HCT116 (cell line): ENCODE results near the gene TIE1. TPM values are rescaled to one million over a fixed set of nuclear protein-coding genes. Genes with fewer than 3 reads are reported as not detected.

Source experiments
- ATAC-seq: fragments of 200-7000 bp; cut with Tn5 transposase; 2 replicates; pipeline ENCODE4 v1.9.1; 2020; ENCODE audit warnings: mild to moderate bottlenecking, moderate library complexity
- BruUV-seq: library from RNA; stranded (reverse); fragments of 400-500 nt; replicated peaks from 2 replicates; lab custom pipeline; 2021; lab: Mats Ljungman, UMichigan
- CTCF ChIA-PET: fragments of 300-600 bp; sonication (Branson Sonifier 250); formaldehyde crosslinking; loops from one replicate; lab custom pipeline; 2021; ENCODE audit warnings: antibody characterized with exemption; lab: Charles Lee
- POLR2A ChIA-PET: fragments of 300-600, 350-600 bp; sonication (Branson Sonifier 250); formaldehyde crosslinking; loops from one replicate; lab custom pipeline; 2021; ENCODE audit warnings: antibody characterized with exemption; lab: Charles Lee
- RAD21 ChIA-PET, 2 experiments: fragments of 300-600 bp; sonication (Branson Sonifier 250); formaldehyde crosslinking; loops; one replicate each; lab custom pipeline; 2023; ENCODE audit warnings: low total read pairs in 2 of 2; ENCODE audit not compliant: uncharacterized antibody in 2 of 2, unreplicated experiment in 2 of 2, low non-redundant PET in 1 of 2; lab: Charles Lee
- DNase-seq: peaks from one replicate; pipeline ENCODE4 v3.0.0-alpha.2; 2010; ENCODE audit warnings: low read depth, low spot score
- H2AFZ ChIP-seq: fragments of 200-600 bp; shearing (Covaris generic), sonication (generic); 2 replicates; pipeline ENCODE4 v1.6.1; 2017; ENCODE audit warnings: low read depth, mixed run types, mixed read lengths, antibody characterized with exemption, low read length; ENCODE audit not compliant: poor library complexity, severe bottlenecking
- H3K27ac ChIP-seq: 2 replicates; pipeline ENCODE4 v1.5.1; 2012; ENCODE audit warnings: low read depth, low read length
- H3K27me3 ChIP-seq: fragments of 200-600 bp; sonication (generic); 2 replicates; pipeline ENCODE4 v1.6.1; 2016; ENCODE audit warnings: mixed run types, low read length, mixed read lengths; ENCODE audit not compliant: insufficient read depth
- H3K36me3 ChIP-seq, 2 experiments: fragments of 200-500 bp in 1 of 2; fragments of 200-600 bp in 1 of 2; sonication (Bioruptor generic) in 1 of 2; sonication (generic) in 1 of 2; 2 replicates each; pipeline versions ENCODE4 v1.5.1 to v1.6.1; 2014 to 2016; ENCODE audit warnings: low read length in 2 of 2, inconsistent platforms in 1 of 2, mixed read lengths in 1 of 2, mixed run types in 1 of 2; ENCODE audit not compliant: insufficient read depth in 2 of 2, control insufficient read depth in 1 of 2
- H3K4me1 ChIP-seq, 2 experiments: fragments of 200-600 bp in 1 of 2; sonication (generic) in 1 of 2; 2 replicates each; pipeline versions ENCODE4 v1.5.1 to v1.6.1; 2012 to 2017; ENCODE audit warnings: low read length in 2 of 2, inconsistent platforms in 1 of 2, mild to moderate bottlenecking in 1 of 2, mixed read lengths in 1 of 2, mixed run types in 1 of 2, moderate library complexity in 1 of 2; ENCODE audit not compliant: insufficient read depth in 2 of 2, control insufficient read depth in 1 of 2
- H3K4me2 ChIP-seq: fragments of 200-600 bp; sonication (generic); 2 replicates; pipeline ENCODE4 v1.6.1; 2017; ENCODE audit warnings: mixed run types, low read length, mixed read lengths
- H3K4me3 ChIP-seq, 2 experiments: fragments of 200-600 bp in 1 of 2; sonication (generic) in 1 of 2; replicated peaks in 1 of 2; 2 replicates each; pipeline ENCODE4 v1.5.1; 2011 to 2016; ENCODE audit warnings: low read length in 2 of 2, control low read depth in 1 of 2, low read depth in 1 of 2, mild to moderate bottlenecking in 1 of 2, mixed read lengths in 1 of 2, mixed run types in 1 of 2
- H3K79me2 ChIP-seq: fragments of 200-600 bp; sonication (generic); 2 replicates; pipeline ENCODE4 v1.6.1; 2017; ENCODE audit warnings: mild to moderate bottlenecking, mixed run types, low read length, moderate library complexity, mixed read lengths; ENCODE audit not compliant: insufficient read depth
- H3K9ac ChIP-seq: fragments of 200-600 bp; sonication (generic); 2 replicates; pipeline ENCODE4 v1.6.1; 2016; ENCODE audit warnings: low read length, mixed read lengths
- H3K9me2 ChIP-seq: fragments of 200-600 bp; sonication (generic), shearing (Covaris generic); 2 replicates; pipeline ENCODE4 v1.6.1; 2017; ENCODE audit warnings: mixed run types, mild to moderate bottlenecking, moderate library complexity; ENCODE audit not compliant: insufficient read depth
- H3K9me3 ChIP-seq, 2 experiments: fragments of 200-500 bp in 1 of 2; fragments of 200-600 bp in 1 of 2; sonication (Bioruptor generic) in 1 of 2; sonication (generic) in 1 of 2; 2 replicates each; pipeline ENCODE4 v1.6.1; 2014 to 2017; ENCODE audit warnings: low read length in 2 of 2, mixed read lengths in 2 of 2, inconsistent platforms in 1 of 2, low read depth in 1 of 2, mild to moderate bottlenecking in 1 of 2, mixed run types in 1 of 2, moderate library complexity in 1 of 2; ENCODE audit not compliant: control insufficient read depth in 1 of 2, insufficient read depth in 1 of 2
- H4K20me1 ChIP-seq: fragments of 200-600 bp; sonication (generic), shearing (Covaris generic); 2 replicates; pipeline ENCODE4 v1.6.1; 2017; ENCODE audit warnings: mixed run types, mild to moderate bottlenecking, moderate library complexity; ENCODE audit not compliant: insufficient read depth
- ATF3 ChIP-seq: IDR thresholded peaks from 2 replicates; pipeline ENCODE4 v1.6.1; 2012
- CBX3 ChIP-seq: IDR thresholded peaks from 2 replicates; pipeline ENCODE4 v1.6.1; 2012; ENCODE audit warnings: low read depth
- EGR1 ChIP-seq: IDR thresholded peaks from 2 replicates; pipeline ENCODE4 v1.6.1; 2012; ENCODE audit warnings: low read depth
- EZH2 ChIP-seq: fragments of 200-600 bp; sonication (generic); IDR thresholded peaks from 2 replicates; pipeline ENCODE4 v1.6.1; 2017; ENCODE audit warnings: antibody characterized with exemption, mixed run types
- FOSL1 ChIP-seq: IDR thresholded peaks from 2 replicates; pipeline ENCODE4 v1.6.1; 2012; ENCODE audit warnings: low read depth
- JUND ChIP-seq: IDR thresholded peaks from 2 replicates; pipeline ENCODE4 v1.6.1; 2012
- SIN3A ChIP-seq: IDR thresholded peaks from 2 replicates; pipeline ENCODE4 v1.6.1; 2012; ENCODE audit warnings: low read depth
- SP1 ChIP-seq: IDR thresholded peaks from 2 replicates; pipeline ENCODE4 v1.6.1; 2012; ENCODE audit warnings: low read depth
- SRF ChIP-seq: IDR thresholded peaks from 2 replicates; pipeline ENCODE4 v1.6.1; 2012; ENCODE audit warnings: low read depth
- TCF7L2 ChIP-seq: IDR thresholded peaks from 2 replicates; pipeline ENCODE4 v1.7.0; 2011; ENCODE audit warnings: borderline replicate concordance, inconsistent platforms; ENCODE audit not compliant: insufficient read depth, insufficient read length; ENCODE audit errors: extremely low read depth
- YY1 ChIP-seq: IDR thresholded peaks from 2 replicates; pipeline ENCODE4 v1.6.1; 2011; ENCODE audit warnings: low read length, low read depth, moderate library complexity, mild to moderate bottlenecking; ENCODE audit not compliant: insufficient replicate concordance; ENCODE audit errors: extremely low read depth
- intact Hi-C: fragments of 100-400 bp; cut with micrococcal nuclease; formaldehyde crosslinking; loops from 2 replicates; pipeline ENCODE4 v1.10.0; 2022
- total RNA-seq: library from RNA; stranded (reverse); gene quantifications from one replicate; pipeline ENCODE4 v1.2.1, GENCODE V29; 2021; ENCODE audit not compliant: unreplicated experiment

TIE1 gene
- total RNA-seq, 1 experiment from 2014 or later: not detected

GRCh38 chr1:43275826-43276620 is 24.8 kb upstream of the TIE1 start:
- no peaks in the 10 kb centered on the region for H3K36me3 ChIP-seq
- no peak for DNase-seq
- no peak overlapping the region for H3K4me2 ChIP-seq
- intact Hi-C loops: no loop called here
- H3K9ac ChIP-seq: no peak overlapping the region
- ATAC-seq: no peak
- BruUV-seq: no TSS peak
- ChIA-PET RAD21 (no interaction called here), CTCF (no interaction called here), POLR2A (interaction anchor here (1.5 kb wide), 1 partner anchor 9 kb away, joined by 5 read pairs; the partner anchor contains the start of gene C1orf210)
- H3K4me3 ChIP-seq: no peak overlapping the region
- H2AFZ ChIP-seq: no peak overlapping the region
- H3K4me1 ChIP-seq: peaks cover 4 to 12% of the 10 kb centered on the region in 2 experiments; a peak in 3 of 4 replicates
- no peaks in the 10 kb centered on the region for H4K20me1 ChIP-seq
- no peaks in the 10 kb centered on the region for H3K79me2 ChIP-seq
- TF ChIP-seq SIN3A: no peak
- TF ChIP-seq EGR1: no peak
- TF ChIP-seq CBX3: no peak
- no peak for TF ChIP-seq YY1
- TF ChIP-seq FOSL1: no peak
- no peak for TF ChIP-seq SP1
- no peak for TF ChIP-seq SRF
- no peak for TF ChIP-seq TCF7L2
- TF ChIP-seq ATF3: no peak
- no peak for TF ChIP-seq JUND
- no peak for TF ChIP-seq EZH2
- no peaks in the 10 kb centered on the region for H3K27me3 ChIP-seq
- no peaks in the 10 kb centered on the region for H3K9me3 ChIP-seq
- H3K9me2 ChIP-seq: no peaks in the 10 kb centered on the region
- H3K27ac ChIP-seq: no peak overlapping the region
